HEK293 (cell line): ENCODE results near the gene TMEM135.

ENCODE experiments used
- CTCF ChIA-PET: fragments of 350-600 bp; formaldehyde crosslinking; extraction: SDS; loops from one replicate; lab custom pipeline; 2021; ENCODE audit warnings: antibody characterized with exemption; lab: Yijun Ruan, JAX
- POLR2A ChIA-PET: fragments of 300-600 bp; formaldehyde crosslinking; extraction: SDS; loops from one replicate; lab custom pipeline; 2020; ENCODE audit warnings: antibody characterized with exemption, inconsistent platforms; lab: Yijun Ruan, JAX
- H3K27ac ChIP-seq: fragments of 200-500 bp; sonication (Bioruptor generic); 2 replicates; pipeline ENCODE4 v1.5.1; 2014; ENCODE audit warnings: low read depth, low read length, control low read depth, inconsistent platforms; ENCODE audit errors: extremely low read depth
- H3K36me3 ChIP-seq, 2 experiments: fragments of 200-500 bp in 1 of 2; sonication (Bioruptor generic) in 1 of 2; 1 replicate in 1 of 2; 2 replicates in 1 of 2; pipeline ENCODE4 v1.5.1; 2014 to 2017; ENCODE audit warnings: inconsistent platforms in 2 of 2, low read length in 2 of 2; ENCODE audit not compliant: control insufficient read depth in 2 of 2, insufficient read depth in 1 of 2
- H3K4me1 ChIP-seq: fragments of 200-500 bp; sonication (Bioruptor generic); 2 replicates; pipeline ENCODE4 v1.5.1; 2014; ENCODE audit warnings: mild to moderate bottlenecking, low read length, inconsistent platforms; ENCODE audit not compliant: control insufficient read depth, insufficient read depth
- H3K4me3 ChIP-seq: 2 replicates; pipeline ENCODE4 v1.5.1; 2011; ENCODE audit warnings: low read depth, mild to moderate bottlenecking, control low read depth, low read length, moderate library complexity
- H3K9me3 ChIP-seq: fragments of 200-500 bp; sonication (Bioruptor generic); 2 replicates; pipeline ENCODE4 v1.5.1; 2014; ENCODE audit warnings: low read depth, low read length, inconsistent platforms; ENCODE audit not compliant: control insufficient read depth, insufficient read depth
- AEBP2 ChIP-seq: fragments of 450-650 bp; formaldehyde crosslinking; IDR thresholded peaks from 2 replicates; pipeline ENCODE4 v1.5.1; 2016; ENCODE audit warnings: missing biosample characterization, missing genetic modification characterization, borderline replicate concordance
- EGR2 ChIP-seq: fragments of 450-650 bp; formaldehyde crosslinking; IDR thresholded peaks from 2 replicates; pipeline ENCODE4 v1.5.1; 2016; ENCODE audit warnings: low read depth, missing biosample characterization, missing genetic modification characterization
- HOXC10 ChIP-seq: sonication (generic); formaldehyde crosslinking; IDR thresholded peaks from 2 replicates; pipeline ENCODE4 v1.8.1; 2023; ENCODE audit warnings: mild to moderate bottlenecking, missing genetic modification reagents
- REPIN1 ChIP-seq: fragments of 450-650 bp; formaldehyde crosslinking; IDR thresholded peaks from 2 replicates; pipeline ENCODE4 v1.5.1; 2017; ENCODE audit warnings: missing biosample characterization, missing genetic modification characterization, low read depth
- TCF7L2 ChIP-seq: IDR thresholded peaks from 2 replicates; pipeline ENCODE4 v1.6.1; 2011; ENCODE audit warnings: low read depth, mild to moderate bottlenecking, inconsistent platforms, low read length, moderate library complexity, borderline replicate concordance
- ZEB2 ChIP-seq: fragments of 450-650 bp; formaldehyde crosslinking; IDR thresholded peaks from 2 replicates; pipeline ENCODE4 v1.5.1; 2016; ENCODE audit warnings: missing biosample characterization, missing genetic modification characterization
- ZNF112 ChIP-seq: fragments of 450-650 bp; formaldehyde crosslinking; IDR thresholded peaks from 2 replicates; pipeline ENCODE4 v1.5.0; 2017; ENCODE audit warnings: missing biosample characterization, missing genetic modification characterization
- ZNF558 ChIP-seq: fragments of 450-650 bp; formaldehyde crosslinking; IDR thresholded peaks from 2 replicates; pipeline ENCODE4 v1.5.1; 2016; ENCODE audit warnings: missing biosample characterization, missing genetic modification characterization
- ZNF561 ChIP-seq: fragments of 450-650 bp; IDR thresholded peaks from 2 replicates; pipeline ENCODE4 v1.5.1; 2018; ENCODE audit warnings: missing biosample characterization, missing genetic modification characterization, borderline replicate concordance
- ZNF658 ChIP-seq: fragments of 450-650 bp; formaldehyde crosslinking; IDR thresholded peaks from 2 replicates; pipeline ENCODE4; 2016; ENCODE audit warnings: missing biosample characterization, missing genetic modification characterization
- ZNF76 ChIP-seq: fragments of 450-650 bp; formaldehyde crosslinking; IDR thresholded peaks from 2 replicates; pipeline ENCODE4; 2016; ENCODE audit warnings: low read depth, missing biosample characterization, missing genetic modification characterization, borderline replicate concordance
- ZNF792 ChIP-seq: fragments of 450-650 bp; formaldehyde crosslinking; IDR thresholded peaks from 2 replicates; pipeline ENCODE4 v1.5.1; 2016; ENCODE audit warnings: missing biosample characterization, missing genetic modification characterization
- TF ChIP-seq, protein P1 (sequence below): fragments of 450-650 bp; formaldehyde crosslinking; IDR thresholded peaks from 2 replicates; pipeline ENCODE4 v1.5.1; 2016; ENCODE audit warnings: missing biosample characterization, missing genetic modification characterization
- TF ChIP-seq, protein P2 (sequence below): fragments of 450-650 bp; formaldehyde crosslinking; IDR thresholded peaks from 2 replicates; pipeline ENCODE4 v1.5.1; 2017; ENCODE audit warnings: missing biosample characterization, missing genetic modification characterization
- TF ChIP-seq, protein P3 (sequence below): fragments of 450-650 bp; formaldehyde crosslinking; IDR thresholded peaks from 2 replicates; pipeline ENCODE4 v1.5.1; 2016; ENCODE audit warnings: missing biosample characterization, missing genetic modification characterization, low read depth
- TF ChIP-seq, protein P4 (sequence below): fragments of 450-650 bp; formaldehyde crosslinking; IDR thresholded peaks from 2 replicates; pipeline ENCODE4 v1.5.1; 2016; ENCODE audit warnings: missing biosample characterization, missing genetic modification characterization

TMEM135 gene

GRCh38 chr11:87056091-87056490 is 18.4 kb downstream of the TMEM135 start (continued):
- TF ChIP-seq, protein P1, sequence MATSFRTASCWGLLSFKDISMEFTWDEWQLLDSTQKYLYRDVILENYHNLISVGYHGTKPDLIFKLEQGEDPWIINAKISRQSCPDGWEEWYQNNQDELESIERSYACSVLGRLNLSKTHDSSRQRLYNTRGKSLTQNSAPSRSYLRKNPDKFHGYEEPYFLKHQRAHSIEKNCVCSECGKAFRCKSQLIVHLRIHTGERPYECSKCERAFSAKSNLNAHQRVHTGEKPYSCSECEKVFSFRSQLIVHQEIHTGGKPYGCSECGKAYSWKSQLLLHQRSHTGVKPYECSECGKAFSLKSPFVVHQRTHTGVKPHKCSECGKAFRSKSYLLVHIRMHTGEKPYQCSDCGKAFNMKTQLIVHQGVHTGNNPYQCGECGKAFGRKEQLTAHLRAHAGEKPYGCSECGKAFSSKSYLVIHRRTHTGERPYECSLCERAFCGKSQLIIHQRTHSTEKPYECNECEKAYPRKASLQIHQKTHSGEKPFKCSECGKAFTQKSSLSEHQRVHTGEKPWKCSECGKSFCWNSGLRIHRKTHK (tag by site-specific recombination) = no peak

DNA sequence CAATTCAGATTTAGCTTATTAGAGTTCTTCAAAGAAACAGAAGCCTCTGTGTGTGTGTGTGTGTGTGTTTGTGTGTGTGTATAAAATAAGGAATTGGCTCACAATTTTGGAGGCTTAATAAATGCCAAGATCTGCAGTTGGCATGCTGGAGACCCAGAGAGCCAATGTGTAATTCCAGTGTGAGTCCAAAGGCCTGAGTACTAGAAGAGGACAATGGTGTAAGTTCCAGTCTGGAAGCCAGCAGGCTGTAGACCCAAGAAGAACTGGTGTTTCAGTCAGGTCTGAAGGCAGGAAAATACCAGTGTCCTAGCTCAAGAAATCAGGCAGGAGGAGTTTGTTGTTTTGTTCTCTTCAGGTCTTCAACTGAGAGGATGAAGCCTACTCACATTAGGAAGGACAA is 20.0 kb downstream of the TMEM135 start:
- TF ChIP-seq, protein P2, sequence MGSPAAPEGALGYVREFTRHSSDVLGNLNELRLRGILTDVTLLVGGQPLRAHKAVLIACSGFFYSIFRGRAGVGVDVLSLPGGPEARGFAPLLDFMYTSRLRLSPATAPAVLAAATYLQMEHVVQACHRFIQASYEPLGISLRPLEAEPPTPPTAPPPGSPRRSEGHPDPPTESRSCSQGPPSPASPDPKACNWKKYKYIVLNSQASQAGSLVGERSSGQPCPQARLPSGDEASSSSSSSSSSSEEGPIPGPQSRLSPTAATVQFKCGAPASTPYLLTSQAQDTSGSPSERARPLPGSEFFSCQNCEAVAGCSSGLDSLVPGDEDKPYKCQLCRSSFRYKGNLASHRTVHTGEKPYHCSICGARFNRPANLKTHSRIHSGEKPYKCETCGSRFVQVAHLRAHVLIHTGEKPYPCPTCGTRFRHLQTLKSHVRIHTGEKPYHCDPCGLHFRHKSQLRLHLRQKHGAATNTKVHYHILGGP (tag by site-specific recombination) = no peak
- TF ChIP-seq ZNF76 (tag by site-specific recombination) (no peak), HOXC10 (CRISPR knock-in tag) (no peak), EGR2 (tag by site-specific recombination) (no peak), REPIN1 (tag by site-specific recombination) (no peak)
- TF ChIP-seq, protein P3, sequence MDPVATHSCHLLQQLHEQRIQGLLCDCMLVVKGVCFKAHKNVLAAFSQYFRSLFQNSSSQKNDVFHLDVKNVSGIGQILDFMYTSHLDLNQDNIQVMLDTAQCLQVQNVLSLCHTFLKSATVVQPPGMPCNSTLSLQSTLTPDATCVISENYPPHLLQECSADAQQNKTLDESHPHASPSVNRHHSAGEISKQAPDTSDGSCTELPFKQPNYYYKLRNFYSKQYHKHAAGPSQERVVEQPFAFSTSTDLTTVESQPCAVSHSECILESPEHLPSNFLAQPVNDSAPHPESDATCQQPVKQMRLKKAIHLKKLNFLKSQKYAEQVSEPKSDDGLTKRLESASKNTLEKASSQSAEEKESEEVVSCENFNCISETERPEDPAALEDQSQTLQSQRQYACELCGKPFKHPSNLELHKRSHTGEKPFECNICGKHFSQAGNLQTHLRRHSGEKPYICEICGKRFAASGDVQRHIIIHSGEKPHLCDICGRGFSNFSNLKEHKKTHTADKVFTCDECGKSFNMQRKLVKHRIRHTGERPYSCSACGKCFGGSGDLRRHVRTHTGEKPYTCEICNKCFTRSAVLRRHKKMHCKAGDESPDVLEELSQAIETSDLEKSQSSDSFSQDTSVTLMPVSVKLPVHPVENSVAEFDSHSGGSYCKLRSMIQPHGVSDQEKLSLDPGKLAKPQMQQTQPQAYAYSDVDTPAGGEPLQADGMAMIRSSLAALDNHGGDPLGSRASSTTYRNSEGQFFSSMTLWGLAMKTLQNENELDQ = no peak
- CTCF ChIA-PET = interaction anchor here (0.6 to 0.9 kb wide), 2 partner anchors 24 to 77 kb away, joined by 3 read pairs; no protein-coding TSS in a partner anchor
- H3K36me3 ChIP-seq = no peaks in the 10 kb centered on the region
- H3K4me3 ChIP-seq = no peak overlapping the region
- no peak overlapping the region for H3K27ac ChIP-seq
- no peaks in the 10 kb centered on the region for H3K9me3 ChIP-seq
- H3K4me1 ChIP-seq = no peaks in the 10 kb centered on the region
- POLR2A ChIA-PET = no interaction called here

- no peak overlapping the region for H3K27ac ChIP-seq
- POLR2A ChIA-PET = no interaction called here
- no peaks in the 10 kb centered on the region for H3K9me3 ChIP-seq
- CTCF ChIA-PET = no interaction called here
- no peaks in the 10 kb centered on the region for H3K36me3 ChIP-seq
- no peak for TF ChIP-seq ZNF561 (tag by site-specific recombination)
- TF ChIP-seq AEBP2 (tag by site-specific recombination) = no peak
- no peak for TF ChIP-seq ZNF792 (tag by site-specific recombination)
- no peak for TF ChIP-seq ZNF112 (tag by site-specific recombination)
- TF ChIP-seq, protein P4, sequence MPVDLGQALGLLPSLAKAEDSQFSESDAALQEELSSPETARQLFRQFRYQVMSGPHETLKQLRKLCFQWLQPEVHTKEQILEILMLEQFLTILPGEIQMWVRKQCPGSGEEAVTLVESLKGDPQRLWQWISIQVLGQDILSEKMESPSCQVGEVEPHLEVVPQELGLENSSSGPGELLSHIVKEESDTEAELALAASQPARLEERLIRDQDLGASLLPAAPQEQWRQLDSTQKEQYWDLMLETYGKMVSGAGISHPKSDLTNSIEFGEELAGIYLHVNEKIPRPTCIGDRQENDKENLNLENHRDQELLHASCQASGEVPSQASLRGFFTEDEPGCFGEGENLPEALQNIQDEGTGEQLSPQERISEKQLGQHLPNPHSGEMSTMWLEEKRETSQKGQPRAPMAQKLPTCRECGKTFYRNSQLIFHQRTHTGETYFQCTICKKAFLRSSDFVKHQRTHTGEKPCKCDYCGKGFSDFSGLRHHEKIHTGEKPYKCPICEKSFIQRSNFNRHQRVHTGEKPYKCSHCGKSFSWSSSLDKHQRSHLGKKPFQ (tag by site-specific recombination) = no peak
- no peak for TF ChIP-seq ZNF558 (tag by site-specific recombination)
- no peak for TF ChIP-seq ZNF76 (tag by site-specific recombination)
- TF ChIP-seq TCF7L2 = no peak
- no peak for TF ChIP-seq ZNF658 (tag by site-specific recombination)
- no peak for TF ChIP-seq ZEB2 (tag by site-specific recombination)
- no peaks in the 10 kb centered on the region for H3K4me1 ChIP-seq
- no peak overlapping the region for H3K4me3 ChIP-seq
Measured at GRCh38 chr11:87059596-87060390, 22.1 kb downstream of the TMEM135 start.
